Neural crest cell (in vitro differentiated cells): Measurements from ENCODE around the gene VAX1. TPM values are rescaled to one million over a fixed set of nuclear protein-coding genes. Genes with fewer than 3 reads are reported as not detected.
A peak's percentile ranks its signal among the peaks of the same experiment; 100 is the strongest.

ENCODE experiments used
- DNase-seq: peaks from one replicate; pipeline ENCODE4 v3.0.0; 2021; ENCODE audit warnings: low read depth, mixed read lengths, low spot score
- H3K27ac Mint-ChIP-seq: one replicate; pipeline ENCODE4 v1.8.0; 2021; ENCODE audit warnings: mild to moderate bottlenecking, mixed read lengths; ENCODE audit not compliant: unreplicated experiment
- H3K27me3 Mint-ChIP-seq: 2 replicates; pipeline ENCODE4 v1.8.0; 2021; ENCODE audit warnings: low read depth, mild to moderate bottlenecking, mixed read lengths
- H3K36me3 Mint-ChIP-seq: 2 replicates; pipeline ENCODE4 v1.8.0; 2021; ENCODE audit warnings: low read depth, mild to moderate bottlenecking, mixed read lengths
- H3K4me1 Mint-ChIP-seq: 2 replicates; pipeline ENCODE4 v1.8.0; 2021; ENCODE audit warnings: mixed read lengths
- H3K4me3 Mint-ChIP-seq: one replicate; pipeline ENCODE4 v1.8.0; 2021; ENCODE audit warnings: mild to moderate bottlenecking, mixed read lengths
- H3K9me3 Mint-ChIP-seq: 2 replicates; pipeline ENCODE4 v1.8.0; 2021; ENCODE audit warnings: mixed read lengths
- CTCF ChIP-seq: fragments of 200-600 bp; sonication (generic); conservative IDR thresholded peaks from 2 replicates; pipeline ENCODE4 v1.5.0; 2021; ENCODE audit warnings: antibody characterized with exemption, mild to moderate bottlenecking
- total RNA-seq: library from RNA; stranded (reverse); gene quantifications from 2 replicates; pipeline ENCODE4 v1.2.1, GENCODE V29; 2021

Gene VAX1
- total RNA-seq, 1 donor from 2014 or later, result 0.23 TPM

- peak; percentile 85 for DNase-seq
- H3K36me3 Mint-ChIP-seq, result no peaks in the 10 kb centered on the region
- peaks cover 18% of the 10 kb centered on the region for H3K4me1 Mint-ChIP-seq
- no peak overlapping the region for H3K27ac Mint-ChIP-seq
- H3K27me3 Mint-ChIP-seq, result peaks cover 94% of the 10 kb centered on the region
- peak; percentile 93 for TF ChIP-seq CTCF
- H3K9me3 Mint-ChIP-seq, result no peaks in the 10 kb centered on the region
- H3K4me3 Mint-ChIP-seq, result peak overlapping the region; percentile 84
Observed at GRCh38 chr10:117175901-117176534, 37.9 kb upstream of the VAX1 start.

- peak; percentile 14 for TF ChIP-seq CTCF
- Mint-ChIP-seq H3K27ac (no peak overlapping the region), H3K36me3 (no peaks in the 10 kb centered on the region), H3K4me3 (peak overlapping the region; percentile 84), H3K27me3 (peaks cover 95% of the 10 kb centered on the region), H3K9me3 (no peaks in the 10 kb centered on the region), H3K4me1 (peaks cover 18% of the 10 kb centered on the region)
- no peak for DNase-seq
Observed at GRCh38 chr10:117175215-117175900, 37.3 kb upstream of the VAX1 start.

GRCh38 chr10:117174439-117175214, 36.6 kb upstream of the VAX1 start:
- H3K27me3 Mint-ChIP-seq, result peaks cover 95% of the 10 kb centered on the region
- DNase-seq, result peak; percentile 92
- H3K4me3 Mint-ChIP-seq, result peak overlapping the region; percentile 84
- no peak overlapping the region for H3K27ac Mint-ChIP-seq
- no peaks in the 10 kb centered on the region for H3K9me3 Mint-ChIP-seq
- H3K36me3 Mint-ChIP-seq, result no peaks in the 10 kb centered on the region
- peak; percentile 91 for TF ChIP-seq CTCF
- peaks cover 18% of the 10 kb centered on the region for H3K4me1 Mint-ChIP-seq

- no peak for TF ChIP-seq CTCF
- H3K27me3 Mint-ChIP-seq, result peaks cover 100% of the 10 kb centered on the region
- no peak overlapping the region for H3K4me3 Mint-ChIP-seq
- H3K4me1 Mint-ChIP-seq, result peaks cover 15% of the 10 kb centered on the region
- H3K27ac Mint-ChIP-seq, result no peak overlapping the region
- no peaks in the 10 kb centered on the region for H3K9me3 Mint-ChIP-seq
- no peaks in the 10 kb centered on the region for H3K36me3 Mint-ChIP-seq
- no peak for DNase-seq
Observed at GRCh38 chr10:117170244-117170643, 32.2 kb upstream of the VAX1 start.

- Mint-ChIP-seq H3K27me3 (peaks cover 100% of the 10 kb centered on the region), H3K4me1 (peaks cover 12% of the 10 kb centered on the region), H3K9me3 (no peaks in the 10 kb centered on the region), H3K4me3 (peak overlapping the region; percentile 11), H3K27ac (no peak overlapping the region), H3K36me3 (no peaks in the 10 kb centered on the region)
- no peak for DNase-seq
- no peak for TF ChIP-seq CTCF
Observed at GRCh38 chr10:117169480-117169879, 31.4 kb upstream of the VAX1 start.
